ENCODE results near the gene GPRC5A.

The GPRC5A gene

GRCh38 chr12:12912711-12913110 lies 21.3 kb downstream of the GPRC5A start:
- Mint-ChIP-seq H3K4me3 (no peak overlapping the region), H3K27ac (no peak overlapping the region), H3K4me1 (ENCODE audit: low read depth) (peaks cover 27% of the 10 kb centered on the region), H3K36me3 (ENCODE audit: low read depth) (no peaks in the 10 kb centered on the region), H3K27me3 (peaks cover 15% of the 10 kb centered on the region), H3K9me3 (no peaks in the 10 kb centered on the region)
- DNase-seq, result no peak

- Mint-ChIP-seq H3K4me1 (ENCODE audit: low read depth) (peaks cover 9% of the 10 kb centered on the region), H3K27me3 (peaks cover 20% of the 10 kb centered on the region)
Measured at GRCh38 chr12:12915656-12916055, 24.3 kb downstream of the GPRC5A start.

GRCh38 chr12:12916135-12916944 lies 25.0 kb downstream of the GPRC5A start:
- no peaks in the 10 kb centered on the region for H3K9me3 Mint-ChIP-seq
- no peak overlapping the region for H3K4me3 Mint-ChIP-seq
- H3K27ac Mint-ChIP-seq, result no peak overlapping the region
- DNase-seq, result peak; percentile 90
- H3K27me3 Mint-ChIP-seq, result peaks cover 20% of the 10 kb centered on the region
- peaks cover 9% of the 10 kb centered on the region for H3K4me1 Mint-ChIP-seq (ENCODE audit: low read depth)
- no peaks in the 10 kb centered on the region for H3K36me3 Mint-ChIP-seq (ENCODE audit: low read depth)

More at GRCh38 chr12:12915656-12916055, 24.3 kb downstream of the GPRC5A start:
- Mint-ChIP-seq H3K9me3 (no peaks in the 10 kb centered on the region), H3K27ac (no peak overlapping the region), H3K36me3 (ENCODE audit: low read depth) (no peaks in the 10 kb centered on the region), H3K4me3 (no peak overlapping the region)
- no peak for DNase-seq

- no peak overlapping the region for H3K27ac Mint-ChIP-seq
- peaks cover 9% of the 10 kb centered on the region for H3K4me1 Mint-ChIP-seq (ENCODE audit: low read depth)
- DNase-seq, result no peak
- no peak overlapping the region for H3K4me3 Mint-ChIP-seq
- H3K36me3 Mint-ChIP-seq (ENCODE audit: low read depth), result no peaks in the 10 kb centered on the region
- no peaks in the 10 kb centered on the region for H3K9me3 Mint-ChIP-seq
- H3K27me3 Mint-ChIP-seq, result peaks cover 20% of the 10 kb centered on the region
Measured at GRCh38 chr12:12917517-12917916, 26.2 kb downstream of the GPRC5A start.

GRCh38 chr12:12918781-12919389 lies 27.5 kb downstream of the GPRC5A start:
- Mint-ChIP-seq H3K9me3 (no peaks in the 10 kb centered on the region), H3K4me3 (no peak overlapping the region), H3K36me3 (ENCODE audit: low read depth) (no peaks in the 10 kb centered on the region), H3K27ac (no peak overlapping the region), H3K27me3 (peaks cover 20% of the 10 kb centered on the region), H3K4me1 (ENCODE audit: low read depth) (peaks cover 9% of the 10 kb centered on the region)
- no peak for DNase-seq

GRCh38 chr12:12919666-12920435 lies 28.5 kb downstream of the GPRC5A start:
- H3K36me3 Mint-ChIP-seq (ENCODE audit: low read depth), result no peaks in the 10 kb centered on the region
- H3K27me3 Mint-ChIP-seq, result peaks cover 20% of the 10 kb centered on the region

GRCh38 chr12:12922191-12922616 lies 30.8 kb downstream of the GPRC5A start:
- no peak overlapping the region for H3K4me3 Mint-ChIP-seq
- H3K27ac Mint-ChIP-seq, result no peak overlapping the region
- no peaks in the 10 kb centered on the region for H3K9me3 Mint-ChIP-seq

More at GRCh38 chr12:12919666-12920435, 28.5 kb downstream of the GPRC5A start:
- H3K4me1 Mint-ChIP-seq (ENCODE audit: low read depth), result peaks cover 9% of the 10 kb centered on the region
- no peaks in the 10 kb centered on the region for H3K9me3 Mint-ChIP-seq
- DNase-seq, result no peak
- no peak overlapping the region for H3K27ac Mint-ChIP-seq
- H3K4me3 Mint-ChIP-seq, result no peak overlapping the region

GRCh38 chr12:12922978-12923377 lies 31.6 kb downstream of the GPRC5A start:
- H3K36me3 Mint-ChIP-seq (ENCODE audit: low read depth), result no peaks in the 10 kb centered on the region

More at GRCh38 chr12:12922191-12922616, 30.8 kb downstream of the GPRC5A start:
- Mint-ChIP-seq H3K36me3 (ENCODE audit: low read depth) (no peaks in the 10 kb centered on the region), H3K27me3 (peaks cover 12% of the 10 kb centered on the region), H3K4me1 (ENCODE audit: low read depth) (no peaks in the 10 kb centered on the region)
- DNase-seq, result no peak

GRCh38 chr12:12924169-12924568 lies 32.8 kb downstream of the GPRC5A start:
- Mint-ChIP-seq H3K27ac (no peak overlapping the region), H3K9me3 (no peaks in the 10 kb centered on the region), H3K27me3 (peaks cover 2% of the 10 kb centered on the region), H3K4me3 (no peak overlapping the region), H3K36me3 (ENCODE audit: low read depth) (no peaks in the 10 kb centered on the region), H3K4me1 (ENCODE audit: low read depth) (no peaks in the 10 kb centered on the region)
- no peak for DNase-seq

More at GRCh38 chr12:12922978-12923377, 31.6 kb downstream of the GPRC5A start:
- Mint-ChIP-seq H3K4me3 (no peak overlapping the region), H3K27me3 (peaks cover 7% of the 10 kb centered on the region), H3K27ac (no peak overlapping the region), H3K9me3 (no peaks in the 10 kb centered on the region), H3K4me1 (ENCODE audit: low read depth) (no peaks in the 10 kb centered on the region)
- no peak for DNase-seq

- H3K9me3 Mint-ChIP-seq, result no peaks in the 10 kb centered on the region
- H3K27me3 Mint-ChIP-seq, result peaks cover 2% of the 10 kb centered on the region
- no peaks in the 10 kb centered on the region for H3K4me1 Mint-ChIP-seq (ENCODE audit: low read depth)
- no peak overlapping the region for H3K27ac Mint-ChIP-seq
- no peaks in the 10 kb centered on the region for H3K36me3 Mint-ChIP-seq (ENCODE audit: low read depth)
- H3K4me3 Mint-ChIP-seq, result no peak overlapping the region
- DNase-seq, result no peak
Measured at GRCh38 chr12:12925388-12925787, 34.0 kb downstream of the GPRC5A start.

- Mint-ChIP-seq H3K4me1 (ENCODE audit: low read depth) (no peaks in the 10 kb centered on the region), H3K36me3 (ENCODE audit: low read depth) (no peaks in the 10 kb centered on the region), H3K27me3 (peaks cover 2% of the 10 kb centered on the region), H3K9me3 (no peaks in the 10 kb centered on the region), H3K4me3 (no peak overlapping the region), H3K27ac (no peak overlapping the region)
- no peak for DNase-seq
Measured at GRCh38 chr12:12926571-12927071, 35.3 kb downstream of the GPRC5A start.

- H3K9me3 Mint-ChIP-seq, result no peaks in the 10 kb centered on the region
- H3K4me3 Mint-ChIP-seq, result peak overlapping the region; percentile 58
- no peaks in the 10 kb centered on the region for H3K4me1 Mint-ChIP-seq (ENCODE audit: low read depth)
- DNase-seq, result peak; percentile 47
- H3K36me3 Mint-ChIP-seq (ENCODE audit: low read depth), result no peaks in the 10 kb centered on the region
- no peak overlapping the region for H3K27ac Mint-ChIP-seq
- peaks cover 2% of the 10 kb centered on the region for H3K27me3 Mint-ChIP-seq
Measured at GRCh38 chr12:12927211-12928079, 36.1 kb downstream of the GPRC5A start.

GRCh38 chr12:12929696-12930095 lies 38.3 kb downstream of the GPRC5A start:
- Mint-ChIP-seq H3K27ac (no peak overlapping the region), H3K4me1 (ENCODE audit: low read depth) (no peaks in the 10 kb centered on the region), H3K36me3 (ENCODE audit: low read depth) (no peaks in the 10 kb centered on the region), H3K9me3 (no peaks in the 10 kb centered on the region), H3K4me3 (no peak overlapping the region), H3K27me3 (peaks cover 5% of the 10 kb centered on the region)
- DNase-seq, result no peak

Measured in activated T-cell treated with anti-CD3 and anti-CD28 coated beads, Interleukin-2, amount 50 U/mL, for 24 hours (primary cell).